NCI-H2196 treated with DMSO at 0.1 percent for 48 hours (cell line): Measurements from ENCODE around the gene BRCA1.
"Not testable (repeated sequence)": the region's sequence is repeated elsewhere in the genome, so short reads cannot be mapped to it uniquely, and the experiment has no call there.

Source experiments
- DNase-seq: peaks from one replicate; lab custom pipeline; 2025; ENCODE audit not compliant: unreplicated experiment; lab: John Stamatoyannopoulos, UW

BRCA1 gene

GRCh38 chr17:43070257-43070656 lies 54.9 kb downstream of the BRCA1 start:
- no peak for DNase-seq

GRCh38 chr17:43069368-43069898 lies 55.7 kb downstream of the BRCA1 start:
- no peak for DNase-seq

- no peak for DNase-seq
Observed at GRCh38 chr17:43068570-43069367, 56.4 kb downstream of the BRCA1 start.

GRCh38 chr17:43062984-43063638 lies 62.1 kb downstream of the BRCA1 start:
- DNase-seq: no peak

- DNase-seq: no peak
Observed at GRCh38 chr17:43056051-43056450, 69.1 kb downstream of the BRCA1 start.

GRCh38 chr17:43053008-43053407 lies 72.2 kb downstream of the BRCA1 start:
- not testable (repeated sequence) for DNase-seq

- no peak for DNase-seq
Observed at GRCh38 chr17:43051969-43052368, 73.2 kb downstream of the BRCA1 start.

GRCh38 chr17:43044024-43044423 lies 81.1 kb downstream of the BRCA1 start:
- no peak for DNase-seq

- no peak for DNase-seq
Observed at GRCh38 chr17:43043307-43043706, 81.9 kb downstream of the BRCA1 start.

- no peak for DNase-seq
Observed at GRCh38 chr17:43042025-43042628, 83.0 kb downstream of the BRCA1 start.

- no peak for DNase-seq
Observed at GRCh38 chr17:43040655-43041054, 84.5 kb downstream of the BRCA1 start.

GRCh38 chr17:43039646-43040045 lies 85.5 kb downstream of the BRCA1 start:
- DNase-seq: no peak

GRCh38 chr17:43034894-43035293 lies 90.3 kb downstream of the BRCA1 start:
- no peak for DNase-seq

- no peak for DNase-seq
Observed at GRCh38 chr17:43033948-43034881, 90.9 kb downstream of the BRCA1 start.

GRCh38 chr17:43031666-43032065 lies 93.5 kb downstream of the BRCA1 start:
- no peak for DNase-seq

GRCh38 chr17:43030137-43030767 lies 94.9 kb downstream of the BRCA1 start:
- DNase-seq: no peak

GRCh38 chr17:43028221-43028861 lies 96.8 kb downstream of the BRCA1 start:
- DNase-seq: no peak

- DNase-seq: no peak
Observed at GRCh38 chr17:43027091-43028032, 97.8 kb downstream of the BRCA1 start.

- DNase-seq: no peak
Observed at GRCh38 chr17:43026595-43026994, 98.6 kb downstream of the BRCA1 start.
